ENCODE data around the gene HSDL2. TPM values are rescaled to one million over a fixed set of nuclear protein-coding genes. Genes with fewer than 3 reads are reported as not detected.

HSDL2 gene
- total RNA-seq, 1 experiment from 2014 or later, result 32.2 TPM

- Histone ChIP-seq H3K27ac (ENCODE audit: low read length) (no peak overlapping the region), H3K27me3 (ENCODE audit: control insufficient read depth, insufficient read depth, low read length) (no peaks in the 10 kb centered on the region), H3K9me3 (ENCODE audit: control insufficient read depth, insufficient read depth, low read depth, low read length) (no peaks in the 10 kb centered on the region), H3K4me1 (ENCODE audit: control insufficient read depth, insufficient read depth, low read length) (peaks cover 9% of the 10 kb centered on the region; the same call in 1 of the 2 replicates), H3K4me3 (ENCODE audit: low read depth in 2 of 2, low read length in 2 of 2) (no peak overlapping the region), H3K36me3 (ENCODE audit: control insufficient read depth, insufficient read depth, low read length) (no peaks in the 10 kb centered on the region; the same call in 1 of the 2 replicates)
- BruUV-seq (replicated peaks), result no TSS peak
- ChIA-PET POLR2A (no interaction called here), CTCF (no interaction called here)
- TF ChIP-seq TCF7L2 (IDR thresholded peaks at IDR 0.05; ENCODE audit: low read depth, low read length) (no peak), CTCF (IDR thresholded peaks at IDR 0.05) (no peak), POLR2AphosphoS5 (IDR thresholded peaks at IDR 0.05; ENCODE audit: low read depth, low read length) (no peak), REST (IDR thresholded peaks at IDR 0.05; ENCODE audit: insufficient read depth in 1 of 2, low read depth in 2 of 2, low read length in 1 of 2) (no peak), SIN3A (IDR thresholded peaks at IDR 0.05; ENCODE audit: borderline replicate concordance, insufficient read depth, low read depth, low read length) (no peak)
- DNase-seq (ENCODE audit: low read depth, low spot score), result no peak
- ATAC-seq, result no peak
- in situ Hi-C loops (cut with HindIII; ENCODE audit: low pct_unique_long_range_greater_than_20kb, low sequenced_read_pairs), result no loop called here
- intact Hi-C loops (cut with micrococcal nuclease; ENCODE audit: unreplicated experiment), result loop anchor here (10.0 kb wide), 2 partner anchors 220 to 310 kb away; no protein-coding TSS in a partner anchor
These were observed 104.7 kb downstream of the HSDL2 start for GRCh38 chr9:112484607-112485006.

- ChIA-PET POLR2A (no interaction called here), CTCF (interaction anchor here (0.5 kb wide), 1 partner anchor 223 kb away, joined by 4 read pairs; no protein-coding TSS in a partner anchor)
- TF ChIP-seq CTCF (IDR thresholded peaks at IDR 0.05) (no peak), TCF7L2 (IDR thresholded peaks at IDR 0.05; ENCODE audit: low read depth, low read length) (no peak)
- peak overlapping the region; percentile 75 to 89 for H3K4me3 ChIP-seq (ENCODE audit: low read depth in 2 of 2, low read length in 2 of 2)
- H3K4me1 ChIP-seq (ENCODE audit: control insufficient read depth, insufficient read depth, low read length), result peaks cover 16% of the 10 kb centered on the region; the same call in 1 of the 2 replicates
- intact Hi-C loops (cut with micrococcal nuclease; ENCODE audit: unreplicated experiment), result loop anchor here (10.0 kb wide), 2 partner anchors 219 to 309 kb away; no protein-coding TSS in a partner anchor
- in situ Hi-C loops (cut with HindIII; ENCODE audit: low pct_unique_long_range_greater_than_20kb, low sequenced_read_pairs), result no loop called here
- DNase-seq (ENCODE audit: low read depth, low spot score), result no peak
- ATAC-seq, result no peak
- TSS peak; percentile 76 for BruUV-seq (replicated peaks)
- no peaks in the 10 kb centered on the region for H3K27me3 ChIP-seq (ENCODE audit: control insufficient read depth, insufficient read depth, low read length)
- H3K36me3 ChIP-seq (ENCODE audit: control insufficient read depth, insufficient read depth, low read length), result no peaks in the 10 kb centered on the region; the same call in 1 of the 2 replicates
- H3K9me3 ChIP-seq (ENCODE audit: control insufficient read depth, insufficient read depth, low read depth, low read length), result no peaks in the 10 kb centered on the region
- H3K27ac ChIP-seq (ENCODE audit: low read length), result peak overlapping the region; percentile 88
These were observed 105.7 kb downstream of the HSDL2 start for GRCh38 chr9:112485574-112485973.
